IMR-90 (cell line): ENCODE data around the gene ACOT4. TPM values are rescaled to one million over a fixed set of nuclear protein-coding genes. Genes with fewer than 3 reads are reported as not detected.
"Not testable (repeated sequence)": the region's sequence is repeated elsewhere in the genome, so short reads cannot be mapped to it uniquely, and the experiment has no call there.

Experiments used
- ATAC-seq: fragments of 200-7000 bp; cut with Tn5 transposase; 2 replicates; pipeline ENCODE4 v1.9.1; 2020; ENCODE audit warnings: low read depth, mild to moderate bottlenecking, moderate library complexity
- BruUV-seq: library from RNA; stranded (reverse); fragments of 400-500 nt; replicated peaks from 2 replicates; lab custom pipeline; 2021; lab: Mats Ljungman, UMichigan
- CTCF ChIA-PET: fragments of 300-600 bp; formaldehyde crosslinking; extraction: SDS; loops from one replicate; lab custom pipeline; 2021; ENCODE audit warnings: antibody characterized with exemption; lab: Yijun Ruan, JAX
- POLR2A ChIA-PET: fragments of 300-600 bp; sonication (Branson Sonifier 250); formaldehyde crosslinking; loops from one replicate; lab custom pipeline; 2022; ENCODE audit warnings: antibody characterized with exemption; ENCODE audit not compliant: unreplicated experiment; lab: Charles Lee
- DNase-seq: peaks from one replicate; pipeline ENCODE4 v3.0.0; 2013
- H2AFZ ChIP-seq: replicated peaks from 2 replicates; pipeline ENCODE3; 2013; ENCODE audit warnings: low read length, mild to moderate bottlenecking; ENCODE audit not compliant: poor library complexity
- H2AK5ac ChIP-seq: 2 replicates; pipeline ENCODE4 v1.6.1; 2013; ENCODE audit warnings: low read depth, low read length, inconsistent platforms
- H2AK9ac ChIP-seq: replicated peaks from 2 replicates; pipeline ENCODE3; 2013; ENCODE audit warnings: mild to moderate bottlenecking, low read depth, low read length, moderate library complexity; ENCODE audit not compliant: poor library complexity
- H2BK120ac ChIP-seq: 2 replicates; pipeline ENCODE4 v1.6.1; 2013; ENCODE audit warnings: low read depth, low read length, inconsistent platforms
- H2BK15ac ChIP-seq: 3 replicates; pipeline ENCODE4 v1.6.1; 2013; ENCODE audit warnings: low read depth, low read length, inconsistent platforms
- H2BK20ac ChIP-seq: 2 replicates; pipeline ENCODE4 v1.6.1; 2013; ENCODE audit warnings: low read depth, mild to moderate bottlenecking, inconsistent platforms, low read length, moderate library complexity
- H2BK5ac ChIP-seq: 2 replicates; pipeline ENCODE4 v1.6.1; 2013; ENCODE audit warnings: mild to moderate bottlenecking, low read depth, low read length, inconsistent platforms; ENCODE audit not compliant: poor library complexity, severe bottlenecking
- H3K14ac ChIP-seq: replicated peaks from 2 replicates; pipeline ENCODE4 v1.6.1; 2013; ENCODE audit warnings: low read depth, low read length, inconsistent platforms
- H3K18ac ChIP-seq: 2 replicates; pipeline ENCODE4 v1.6.1; 2013; ENCODE audit warnings: low read depth, low read length, control low read depth
- H3K23ac ChIP-seq: 2 replicates; pipeline ENCODE4 v1.6.1; 2013; ENCODE audit warnings: low read depth, low read length, inconsistent platforms
- H3K27ac ChIP-seq: 2 replicates; pipeline ENCODE4 v1.5.1; 2013; ENCODE audit warnings: mild to moderate bottlenecking, control low read depth, low read length; ENCODE audit not compliant: insufficient read depth
- H3K27me3 ChIP-seq: 2 replicates; pipeline ENCODE4 v1.6.1; 2013; ENCODE audit warnings: low read length; ENCODE audit not compliant: control insufficient read depth, insufficient read depth
- H3K36me3 ChIP-seq: 2 replicates; pipeline ENCODE4 v1.6.1; 2013; ENCODE audit warnings: low read length, mixed read lengths; ENCODE audit not compliant: control insufficient read depth, insufficient read depth
- H3K4ac ChIP-seq: 2 replicates; pipeline ENCODE4 v1.6.1; 2013; ENCODE audit warnings: low read depth, low read length, inconsistent platforms
- H3K4me1 ChIP-seq: 2 replicates; pipeline ENCODE4 v1.6.1; 2013; ENCODE audit warnings: low read length, mixed read lengths; ENCODE audit not compliant: control insufficient read depth, insufficient read depth
- H3K4me2 ChIP-seq: 2 replicates; pipeline ENCODE4 v1.6.1; 2013; ENCODE audit warnings: low read depth, mild to moderate bottlenecking, control low read depth, low read length, moderate library complexity
- H3K4me3 ChIP-seq: 2 replicates; pipeline ENCODE4 v1.5.1; 2013; ENCODE audit warnings: low read depth, mild to moderate bottlenecking, control low read depth, low read length, moderate library complexity; ENCODE audit not compliant: insufficient read depth
- H3K56ac ChIP-seq: 2 replicates; pipeline ENCODE4 v1.6.1; 2013; ENCODE audit warnings: low read length, inconsistent platforms; ENCODE audit not compliant: insufficient read depth; ENCODE audit errors: extremely low read depth
- H3K79me1 ChIP-seq, 2 experiments: 2 replicates each; pipeline ENCODE4 v1.6.1; 2013; ENCODE audit warnings: low read length in 2 of 2, inconsistent platforms in 1 of 2, low read depth in 1 of 2
- H3K9ac ChIP-seq: 2 replicates; pipeline ENCODE4 v1.6.1; 2013; ENCODE audit warnings: low read depth, low read length, control low read depth
- H3K9me1 ChIP-seq: 2 replicates; pipeline ENCODE4 v1.6.1; 2013; ENCODE audit warnings: low read length, inconsistent platforms; ENCODE audit not compliant: insufficient read depth
- H3K9me3 ChIP-seq: 2 replicates; pipeline ENCODE4 v1.6.1; 2013; ENCODE audit warnings: low read length; ENCODE audit not compliant: control insufficient read depth, insufficient read depth
- H4K20me1 ChIP-seq: 2 replicates; pipeline ENCODE4 v1.6.1; 2013; ENCODE audit warnings: low read length, inconsistent platforms; ENCODE audit not compliant: insufficient read depth
- H4K5ac ChIP-seq: 2 replicates; pipeline ENCODE4 v1.6.1; 2013; ENCODE audit warnings: mild to moderate bottlenecking, low read depth, low read length, control low read depth
- H4K8ac ChIP-seq, 2 experiments: 2 replicates each; pipeline ENCODE4 v1.6.1; 2013; ENCODE audit warnings: low read depth in 2 of 2, low read length in 2 of 2, control low read depth in 1 of 2, inconsistent platforms in 1 of 2
- H4K91ac ChIP-seq: 2 replicates; pipeline ENCODE4 v1.6.1; 2013; ENCODE audit warnings: low read depth, low read length, inconsistent platforms; ENCODE audit not compliant: insufficient read depth
- WGBS, 2 experiments: methylation state at CpG; one replicate each; pipeline versions ENCODE4 v1.1.5 to v1.1.7; 2013; ENCODE audit warnings: missing lambda C conversion rate in 2 of 2; ENCODE audit not compliant: insufficient read length in 1 of 2; ENCODE audit errors: extremely low coverage in 2 of 2; 5-methylcytosine and 5-hydroxymethylcytosine counted together
- dilution Hi-C: fragments of 300-500 bp; cut with HindIII; formaldehyde crosslinking; loops from one replicate; pipeline ENCODE4 v1.14.3; 2018; ENCODE audit warnings: low sequenced_read_pairs; ENCODE audit not compliant: unreplicated experiment
- in situ Hi-C: fragments of 300-500 bp; cut with MboI; formaldehyde crosslinking; loops from 3 replicates; pipeline ENCODE4 v1.14.3; 2019; ENCODE audit warnings: low sequenced_read_pairs, inconsistent platforms, mixed read lengths
- intact Hi-C: fragments of 100-400 bp; cut with micrococcal nuclease; formaldehyde crosslinking; loops from 2 replicates; pipeline ENCODE4 v1.10.0; 2022
- polyA plus RNA-seq, 3 experiments: library from polyadenylated mRNA; depleted of rRNA; stranded (reverse); fragments of >200 nt; gene quantifications; 2 replicates each; pipeline ENCODE4 v1.2.3, GENCODE V29; 2012; ENCODE audit warnings: low replicate concordance in 1 of 3
- total RNA-seq: library from RNA; depleted of rRNA; stranded (reverse); fragments of >200 nt; gene quantifications from 2 replicates; pipeline ENCODE4 v1.2.3, GENCODE V29; 2012

The ACOT4 gene
- total and polyA plus RNA-seq, 2 of the 4 experiments (the other 2 are of a cell fraction) = 0.22 to 0.54 TPM

GRCh38 chr14:73549097-73549496, 42.6 kb upstream of the ACOT4 start:
- H4K91ac ChIP-seq, H3K27me3 ChIP-seq, in situ Hi-C loops, H3K14ac ChIP-seq, H3K4me1 ChIP-seq, dilution Hi-C loops, H4K5ac ChIP-seq, H3K23ac ChIP-seq, intact Hi-C loops, DNase-seq, H2BK5ac ChIP-seq, H4K20me1 ChIP-seq, H3K9me3 ChIP-seq, CTCF ChIA-PET, H3K9ac ChIP-seq, BruUV-seq, H2AK9ac ChIP-seq, H2BK120ac ChIP-seq, H3K36me3 ChIP-seq, H2AFZ ChIP-seq, H4K8ac ChIP-seq, H2BK15ac ChIP-seq, H3K18ac ChIP-seq, H3K27ac ChIP-seq, H2BK20ac ChIP-seq, POLR2A ChIA-PET, H3K79me1 ChIP-seq, ATAC-seq, H3K4me3 ChIP-seq, H3K4me2 ChIP-seq, H3K4ac ChIP-seq, H3K9me1 ChIP-seq, H2AK5ac ChIP-seq, H3K56ac ChIP-seq: not testable (repeated sequence)
- no CpG with 5 or more reads among the region's 3 CpGs for WGBS, 2 experiments

GRCh38 chr14:73549889-73550524, 41.7 kb upstream of the ACOT4 start:
- H4K20me1 ChIP-seq, H2BK5ac ChIP-seq, H3K27ac ChIP-seq, H3K23ac ChIP-seq, H2BK20ac ChIP-seq, H3K14ac ChIP-seq, H2AFZ ChIP-seq, intact Hi-C loops, H2BK120ac ChIP-seq, H3K79me1 ChIP-seq, H4K8ac ChIP-seq, H3K4me1 ChIP-seq, BruUV-seq, POLR2A ChIA-PET, H4K91ac ChIP-seq, H2AK5ac ChIP-seq, H2BK15ac ChIP-seq, H4K5ac ChIP-seq, in situ Hi-C loops, CTCF ChIA-PET, dilution Hi-C loops, DNase-seq, H3K56ac ChIP-seq, H3K27me3 ChIP-seq, ATAC-seq, H3K4ac ChIP-seq, H3K18ac ChIP-seq, H3K9me1 ChIP-seq, H3K4me3 ChIP-seq, H3K4me2 ChIP-seq, H3K9ac ChIP-seq, H2AK9ac ChIP-seq, H3K9me3 ChIP-seq, H3K36me3 ChIP-seq: not testable (repeated sequence)
- WGBS, 2 experiments = no CpG with 5 or more reads among the region's 6 CpGs
